H54 (cell line): ENCODE data around the gene DOLPP1.
"Not testable (repeated sequence)": the region's sequence is repeated elsewhere in the genome, so short reads cannot be mapped to it uniquely, and the experiment has no call there.

Experiments
- DNase-seq: peaks from one replicate; pipeline ENCODE4 v3.0.0; 2011; ENCODE audit warnings: low spot score, mixed read lengths; ENCODE audit not compliant: insufficient read length
- FAIRE-seq: peaks from 3 replicates; lab custom pipeline; 2011; peaks lifted over from hg19 to GRCh38; lab: Jason Lieb, UNC
- POLR2A ChIP-seq: IDR thresholded peaks from 2 replicates; pipeline ENCODE4 v1.6.1; 2011; ENCODE audit warnings: low read depth, mild to moderate bottlenecking, low read length

Gene DOLPP1

DNA sequence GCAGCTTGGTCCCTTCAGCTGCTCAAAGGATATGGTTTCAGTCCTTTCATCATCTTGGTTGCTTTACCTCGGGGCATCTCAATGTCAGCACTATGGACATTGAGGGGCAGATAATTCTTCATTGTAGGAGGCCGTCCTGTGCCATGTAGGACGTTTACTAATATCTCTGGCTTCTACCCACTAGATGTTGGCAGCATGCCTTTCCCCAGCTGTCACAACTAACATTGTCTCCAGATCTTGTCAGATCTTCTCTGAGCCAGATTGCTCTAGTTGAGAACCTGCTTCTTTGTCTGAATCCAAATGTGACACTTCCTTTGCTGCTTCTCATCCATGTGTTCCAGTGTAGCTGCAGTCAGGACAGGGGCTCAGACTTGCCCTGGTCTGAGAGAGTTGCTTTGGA lies 40.6 kb downstream of the DOLPP1 start:
- no peak for TF ChIP-seq POLR2A
- DNase-seq (no peak), FAIRE-seq (no peak)

DNA sequence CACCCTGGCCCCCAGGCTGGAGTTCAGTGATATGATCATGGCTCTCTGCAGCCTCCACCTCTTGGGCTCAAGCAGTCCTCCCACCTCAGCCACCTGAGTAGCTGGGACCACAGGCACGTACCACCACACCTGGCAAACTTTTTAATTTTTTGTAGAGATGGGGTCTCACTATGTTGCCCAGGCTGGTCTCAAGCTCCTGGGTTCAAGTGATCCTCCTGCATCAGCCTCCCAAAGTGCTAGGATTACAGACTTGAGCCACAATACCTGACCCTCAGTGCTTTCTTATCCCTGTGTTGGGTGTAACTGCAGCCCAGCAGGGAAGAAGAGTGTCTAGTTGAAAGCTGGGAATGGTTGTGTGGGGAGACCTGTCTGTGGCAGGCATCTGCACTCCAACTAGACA lies 41.2 kb downstream of the DOLPP1 start:
- DNase-seq (no peak), FAIRE-seq (no peak)
- no peak for TF ChIP-seq POLR2A

DNA sequence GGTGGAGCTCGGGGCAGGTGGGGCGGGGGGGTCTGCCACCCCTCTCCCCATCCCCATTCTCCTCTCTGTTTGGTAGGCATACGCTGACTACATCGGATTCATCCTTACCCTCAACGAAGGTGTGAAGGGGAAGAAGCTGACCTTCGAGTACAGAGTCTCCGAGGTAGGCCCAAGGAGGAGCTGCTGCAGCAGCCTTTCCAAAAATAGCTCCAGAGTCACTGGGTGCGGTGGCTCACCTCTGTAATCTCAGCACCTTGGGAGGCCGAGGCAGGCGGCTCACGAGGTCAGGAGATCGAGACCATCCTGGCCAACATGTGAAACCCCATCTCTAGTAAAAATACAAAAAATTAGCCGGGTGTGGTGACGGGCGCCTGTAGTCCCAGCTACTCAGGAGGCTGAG lies 42.1 kb downstream of the DOLPP1 start:
- FAIRE-seq, DNase-seq: not testable (repeated sequence)

DNA sequence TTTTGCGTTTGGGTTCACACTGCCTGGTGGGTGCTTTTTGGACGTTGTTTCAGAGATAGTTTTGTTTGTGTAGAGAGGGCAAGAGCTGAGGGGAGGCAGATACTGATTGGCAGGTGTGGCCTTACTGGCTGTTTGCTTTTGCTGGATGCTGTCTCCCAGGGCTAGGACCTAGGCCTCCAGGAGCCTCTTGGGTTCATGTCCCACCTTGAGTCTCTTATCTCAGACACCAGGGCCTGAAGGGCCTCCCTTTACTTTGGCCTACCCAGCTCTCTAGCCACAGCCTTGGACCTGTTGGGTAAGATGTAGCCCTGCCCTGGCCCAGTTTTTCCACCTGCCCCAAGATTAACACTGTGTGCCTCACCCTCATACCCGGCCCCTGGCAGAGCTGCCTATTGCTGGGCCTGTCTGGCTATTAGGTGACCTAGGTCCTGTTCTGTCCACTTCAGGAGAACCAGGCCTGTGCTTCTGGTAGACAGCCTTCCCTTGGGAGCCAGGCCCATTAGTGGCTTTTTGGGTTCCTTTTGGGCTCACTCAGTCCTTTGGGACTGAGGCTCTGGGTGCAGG lies 43.7 kb downstream of the DOLPP1 start:
- no peak for FAIRE-seq
- DNase-seq, result no peak
- TF ChIP-seq POLR2A, result no peak

DNA sequence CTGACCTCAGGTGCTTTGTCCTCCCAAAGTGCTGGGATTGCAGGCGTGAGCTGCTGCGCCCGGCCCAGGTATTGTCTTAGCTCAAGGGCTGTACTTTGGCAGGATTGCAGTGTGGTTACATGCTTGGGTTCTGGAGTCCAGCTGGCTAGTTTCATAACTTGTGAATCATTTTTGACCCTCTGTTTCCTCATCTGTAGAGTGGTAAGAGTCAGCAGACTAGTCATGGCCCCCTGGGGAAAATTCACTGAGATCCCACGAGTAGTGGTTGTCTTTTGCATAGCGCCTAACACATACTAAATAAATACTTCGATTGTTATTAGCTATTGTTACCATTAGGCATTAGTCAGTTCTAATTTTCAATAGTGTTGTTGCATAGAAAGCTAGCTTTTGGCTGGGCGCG lies 44.6 kb downstream of the DOLPP1 start:
- peak; percentile 70 for FAIRE-seq
- peak; percentile 74 for DNase-seq
- no peak for TF ChIP-seq POLR2A

DNA sequence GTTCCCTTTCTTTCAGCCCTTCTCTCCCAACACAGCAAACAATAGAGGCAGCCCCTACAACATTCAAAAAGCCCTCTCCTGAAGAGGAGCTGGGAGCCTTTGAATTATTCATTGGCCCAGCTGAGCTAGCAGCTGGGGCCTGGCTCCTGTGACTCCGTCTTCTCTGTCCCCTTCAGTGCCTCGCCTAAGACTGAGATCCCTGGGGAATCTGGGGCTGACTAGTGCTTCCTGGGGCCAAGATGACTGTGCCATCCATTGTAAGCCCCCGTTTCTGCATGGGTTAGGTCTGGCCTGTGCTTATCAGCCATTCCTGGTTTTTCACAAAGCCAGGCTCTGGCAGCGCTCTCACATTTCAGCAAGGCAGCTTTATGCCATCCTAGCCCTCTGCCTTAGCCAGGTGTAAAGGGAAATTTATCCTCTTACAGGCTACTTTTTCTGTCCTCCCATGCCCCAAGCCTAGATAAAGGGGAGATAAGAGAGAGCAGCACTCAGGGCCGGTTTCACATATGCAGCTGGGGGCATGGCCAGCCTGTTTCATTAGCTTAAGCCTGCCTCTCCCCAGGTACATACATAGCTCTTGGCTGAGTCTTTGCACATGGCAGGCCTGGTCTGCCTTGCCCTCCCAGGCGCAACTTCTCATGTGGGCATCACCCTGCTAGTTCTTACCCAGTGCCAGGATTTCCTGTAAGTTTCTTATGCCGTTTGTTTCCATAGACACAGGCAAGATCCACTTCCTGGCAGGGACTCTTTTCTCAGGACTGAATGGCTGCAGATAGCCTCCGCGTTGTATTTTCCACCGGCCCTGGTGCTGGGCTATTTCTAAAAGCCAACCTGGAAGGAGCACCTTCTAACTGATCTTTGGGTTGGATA lies 46.1 kb downstream of the DOLPP1 start:
- FAIRE-seq (no peak), DNase-seq (no peak)
- TF ChIP-seq POLR2A, result no peak

GRCh38 chr9:129128689-129129088 lies 47.8 kb downstream of the DOLPP1 start:
- no peak for DNase-seq
- TF ChIP-seq POLR2A, result no peak
- no peak for FAIRE-seq

DNA sequence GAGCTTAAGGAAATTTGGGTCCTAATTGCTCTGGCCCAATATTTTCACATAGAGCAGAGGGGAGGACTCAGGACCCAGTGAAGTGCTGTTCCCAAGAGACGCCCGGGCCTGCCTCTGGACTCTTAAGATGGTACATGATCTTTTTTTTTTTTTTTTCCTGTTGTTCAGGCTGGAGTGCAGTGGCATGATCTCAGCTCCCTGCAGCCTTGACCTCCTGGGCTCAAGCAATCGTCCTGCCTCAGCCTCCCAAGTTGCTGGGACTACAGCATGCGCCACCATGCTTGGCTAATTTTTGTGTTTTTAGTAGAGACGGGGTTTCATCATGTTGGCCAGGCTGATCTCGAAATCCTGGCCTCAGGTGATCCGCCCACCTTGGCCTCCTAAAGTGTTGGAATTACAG lies 49.4 kb downstream of the DOLPP1 start:
- not testable (repeated sequence) for FAIRE-seq

GRCh38 chr9:129130791-129131190 lies 49.9 kb downstream of the DOLPP1 start:
- no peak for FAIRE-seq
- no peak for DNase-seq
- TF ChIP-seq POLR2A, result no peak

More for the DNA sequence above, 49.4 kb downstream of the DOLPP1 start:
- DNase-seq, result not testable (repeated sequence)

GRCh38 chr9:129131300-129132145 lies 50.6 kb downstream of the DOLPP1 start:
- FAIRE-seq, result no peak
- peak; percentile 87 for DNase-seq
- no peak for TF ChIP-seq POLR2A

DNA sequence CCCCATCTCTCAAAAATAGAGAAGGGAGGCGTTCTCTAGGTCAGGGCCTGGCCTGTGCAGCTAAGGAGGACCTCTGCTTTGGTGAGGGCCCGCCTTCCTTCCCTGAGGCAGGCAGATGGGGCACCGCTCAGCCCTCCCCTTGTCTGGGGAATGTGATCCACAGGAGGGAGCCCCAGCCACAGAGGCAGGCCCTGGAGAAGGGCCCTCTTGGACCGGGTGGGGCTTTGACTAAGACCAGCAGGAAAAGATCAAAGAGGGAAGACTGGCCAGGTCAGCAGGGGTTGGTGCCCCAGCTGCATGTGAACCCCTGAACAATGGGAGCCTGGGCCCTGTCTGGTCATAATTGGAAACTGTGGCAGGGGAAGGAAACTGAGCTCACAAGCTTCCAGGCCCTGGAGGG lies 52.2 kb downstream of the DOLPP1 start:
- no peak for DNase-seq
- no peak for FAIRE-seq
- TF ChIP-seq POLR2A, result no peak

DNA sequence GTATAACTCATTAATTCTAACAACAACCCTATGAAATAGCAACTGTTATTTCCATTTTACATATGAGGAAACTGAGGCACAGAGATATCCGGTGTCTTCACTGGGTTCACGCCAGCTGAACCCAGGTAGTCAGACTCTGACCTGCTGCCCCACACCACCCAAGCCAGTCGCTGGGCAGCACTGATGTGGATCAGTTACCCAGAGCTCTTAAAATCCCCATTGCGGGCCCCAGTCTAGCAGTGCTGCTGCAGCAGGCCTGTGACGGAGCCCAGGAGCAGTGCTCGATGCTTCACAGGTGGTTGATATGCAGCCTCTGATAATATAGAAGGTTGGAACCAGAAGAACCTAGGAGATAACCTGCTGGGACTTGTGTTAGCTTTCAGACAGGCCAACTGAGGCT lies 54.6 kb downstream of the DOLPP1 start:
- no peak for FAIRE-seq
- DNase-seq, result no peak
- TF ChIP-seq POLR2A, result no peak

DNA sequence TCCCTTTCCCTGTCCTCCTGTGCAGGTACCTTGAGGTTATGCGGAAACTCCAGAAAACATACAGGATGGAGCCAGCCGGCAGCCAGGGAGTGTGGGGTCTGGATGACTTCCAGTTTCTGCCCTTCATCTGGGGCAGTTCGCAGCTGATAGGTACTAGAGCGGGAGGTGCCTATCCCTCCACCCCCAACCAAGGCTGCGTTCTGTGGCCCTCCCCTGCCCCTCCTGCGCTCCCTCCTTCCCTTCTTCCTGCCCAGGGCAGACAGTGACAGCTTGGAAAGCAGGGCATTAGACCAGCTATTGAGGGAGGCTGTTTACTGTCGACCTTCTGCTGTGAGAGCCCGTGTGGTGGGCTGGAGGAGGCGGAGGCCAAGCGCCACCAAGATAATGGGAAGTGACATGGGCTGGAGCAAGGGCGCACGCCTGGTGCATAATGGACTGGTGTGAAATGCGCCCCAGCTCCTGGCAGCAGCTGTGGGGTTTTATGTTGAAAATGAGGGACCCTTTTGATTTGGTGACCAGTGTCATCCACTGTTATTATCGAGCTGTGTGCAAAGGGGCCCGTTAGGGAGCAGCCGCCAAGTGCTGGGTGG lies 55.6 kb downstream of the DOLPP1 start:
- no peak for TF ChIP-seq POLR2A
- DNase-seq (no peak), FAIRE-seq (no peak)

GRCh38 chr9:129137292-129138143 lies 56.6 kb downstream of the DOLPP1 start:
- no peak for TF ChIP-seq POLR2A
- no peak for FAIRE-seq
- no peak for DNase-seq
